Measurements from ENCODE around the gene TMEM87B.
"Not testable (repeated sequence)": the region's sequence is repeated elsewhere in the genome, so short reads cannot be mapped to it uniquely, and the experiment has no call there.

TMEM87B gene

DNA sequence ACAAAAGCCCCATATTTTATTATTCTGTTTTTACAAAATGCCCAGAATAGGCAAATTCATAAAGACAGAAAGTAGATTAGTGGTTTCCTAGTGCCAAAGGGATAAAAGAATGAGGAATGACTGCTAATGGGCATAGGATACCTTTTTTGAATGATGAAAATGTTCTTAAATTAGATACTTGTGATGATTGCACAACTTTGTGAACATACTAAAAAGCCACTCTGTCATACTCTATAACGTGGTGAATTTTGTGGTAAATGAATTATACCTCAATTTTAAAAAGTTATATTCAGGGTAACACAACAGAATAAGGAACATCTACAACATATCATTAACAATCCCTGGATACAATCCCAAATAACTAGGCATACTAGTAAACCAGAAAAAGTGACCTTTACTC lies 74.0 kb downstream of the TMEM87B start:
- no peak for DNase-seq (ENCODE audit: low read depth)

DNA sequence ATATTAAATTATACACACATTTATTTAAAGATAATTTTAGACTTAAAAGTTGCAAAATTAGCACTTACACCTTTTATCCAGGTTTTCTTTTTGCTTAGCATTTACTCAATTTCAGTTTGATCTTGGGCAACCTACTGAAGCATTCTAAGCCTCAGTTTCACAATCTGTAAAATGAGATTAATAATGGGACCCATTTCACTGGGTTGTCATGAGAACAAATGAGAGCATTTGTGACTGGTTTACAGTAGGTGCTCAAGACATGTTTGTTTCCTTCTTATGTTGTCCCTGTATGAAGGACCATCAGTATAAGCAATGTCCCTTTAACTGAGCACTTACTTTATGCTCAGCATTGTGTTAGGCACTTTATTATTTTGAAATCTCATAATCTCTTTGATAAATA lies 78.3 kb downstream of the TMEM87B start:
- DNase-seq (ENCODE audit: low read depth): no peak

DNA sequence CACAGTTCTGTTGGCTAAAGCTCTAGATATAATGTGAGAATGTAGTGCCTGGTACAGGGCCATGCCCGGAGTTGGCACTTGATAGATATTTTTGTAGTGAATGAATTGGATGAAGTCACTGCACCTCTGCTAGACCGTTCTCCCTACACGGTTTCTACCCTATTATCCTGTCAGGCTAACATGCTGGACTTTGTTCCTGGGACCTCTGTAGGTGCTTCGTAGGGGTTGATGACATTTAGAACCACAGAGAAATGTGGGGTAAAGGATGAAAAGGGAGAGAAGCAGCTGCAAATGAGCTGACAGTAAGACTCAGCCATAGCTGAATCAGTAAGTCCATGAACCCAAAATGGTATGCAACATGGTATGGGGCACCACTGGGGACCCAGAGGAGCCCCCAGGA lies 79.1 kb downstream of the TMEM87B start:
- no peak for DNase-seq (ENCODE audit: low read depth)

GRCh38 chr2:112136096-112136495 lies 81.0 kb downstream of the TMEM87B start:
- no peak for DNase-seq (ENCODE audit: low read depth)

DNA sequence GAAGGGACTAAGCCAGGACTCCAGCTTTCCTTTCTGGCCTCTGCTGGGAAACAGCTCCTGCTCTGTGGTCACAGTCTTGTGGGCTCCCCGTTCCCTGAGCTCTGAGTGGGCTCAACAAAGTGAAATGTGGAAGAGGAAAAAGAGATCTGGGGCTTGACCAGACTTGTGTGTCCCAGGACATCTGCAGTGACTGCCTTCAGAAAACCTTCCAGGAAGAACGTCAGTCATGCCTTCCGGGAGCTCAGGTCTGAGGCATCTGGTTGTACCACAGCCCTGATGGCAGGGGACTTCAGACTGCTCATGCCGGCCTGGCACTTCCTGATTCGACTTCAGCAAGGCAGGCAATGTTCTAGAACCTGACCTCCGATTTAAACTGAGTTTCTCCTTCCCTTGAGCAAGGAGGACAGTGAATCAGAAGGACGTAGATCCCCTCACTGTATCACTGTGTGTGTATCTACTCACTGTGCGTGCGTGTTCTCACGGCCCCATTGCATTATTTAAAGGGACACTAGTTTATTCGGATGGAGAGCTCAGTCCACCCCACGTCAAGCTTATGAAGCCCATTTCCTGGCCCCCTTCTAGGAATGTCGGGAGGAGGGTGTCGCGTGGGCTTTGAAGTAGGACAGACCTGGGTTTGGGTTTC lies 82.6 kb downstream of the TMEM87B start:
- no peak for DNase-seq (ENCODE audit: low read depth)

DNA sequence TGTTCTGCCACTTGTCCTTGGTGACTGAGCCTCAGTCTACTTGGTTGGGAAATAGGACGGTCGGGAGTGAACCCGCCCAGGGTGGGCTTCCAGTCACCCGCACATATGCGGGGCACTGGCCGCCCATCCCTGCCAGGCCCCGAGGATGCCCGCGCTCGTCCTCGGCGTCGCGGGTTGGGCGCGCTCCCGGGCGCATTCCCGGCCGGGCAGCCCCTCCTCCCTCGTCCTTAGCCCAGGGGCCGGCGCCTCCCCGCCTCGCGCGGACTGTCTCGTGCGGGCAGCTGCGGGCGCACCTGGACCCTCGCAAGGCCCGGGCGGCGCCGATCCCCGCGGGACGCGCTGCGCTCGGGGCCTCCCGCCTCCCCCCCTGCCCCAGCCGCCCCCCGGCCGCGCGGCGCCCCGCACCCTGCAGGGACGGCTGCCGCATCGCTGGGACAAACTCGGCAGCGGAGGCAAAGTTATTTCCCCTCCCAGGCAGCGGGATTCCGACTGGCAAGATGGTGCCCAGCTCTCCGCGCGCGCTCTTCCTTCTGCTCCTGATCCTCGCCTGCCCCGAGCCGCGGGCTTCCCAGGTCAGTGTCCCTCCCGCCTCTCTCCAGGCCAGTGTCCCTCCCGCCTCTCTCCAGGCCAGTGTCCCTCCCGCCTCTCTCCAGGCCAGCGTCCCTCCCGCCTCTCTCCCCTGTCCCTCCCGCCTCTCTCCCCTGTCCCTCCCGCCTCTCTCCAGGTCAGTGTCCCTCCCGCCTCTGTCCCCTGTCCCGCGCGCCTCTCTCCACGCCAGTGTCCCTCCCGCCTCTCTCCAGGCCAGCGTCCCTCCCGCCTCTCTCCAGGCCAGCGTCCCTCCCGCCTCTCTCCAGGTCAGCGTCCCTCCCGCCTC lies 83.3 kb downstream of the TMEM87B start, which contains the start of gene FBLN7:
Gene FBLN7, plus strand, starts transcription at position 227 of the 874 bp plus-strand sequence. Its CDS starts 271 bp downstream, at position 498.
- no peak for DNase-seq (ENCODE audit: low read depth)

DNA sequence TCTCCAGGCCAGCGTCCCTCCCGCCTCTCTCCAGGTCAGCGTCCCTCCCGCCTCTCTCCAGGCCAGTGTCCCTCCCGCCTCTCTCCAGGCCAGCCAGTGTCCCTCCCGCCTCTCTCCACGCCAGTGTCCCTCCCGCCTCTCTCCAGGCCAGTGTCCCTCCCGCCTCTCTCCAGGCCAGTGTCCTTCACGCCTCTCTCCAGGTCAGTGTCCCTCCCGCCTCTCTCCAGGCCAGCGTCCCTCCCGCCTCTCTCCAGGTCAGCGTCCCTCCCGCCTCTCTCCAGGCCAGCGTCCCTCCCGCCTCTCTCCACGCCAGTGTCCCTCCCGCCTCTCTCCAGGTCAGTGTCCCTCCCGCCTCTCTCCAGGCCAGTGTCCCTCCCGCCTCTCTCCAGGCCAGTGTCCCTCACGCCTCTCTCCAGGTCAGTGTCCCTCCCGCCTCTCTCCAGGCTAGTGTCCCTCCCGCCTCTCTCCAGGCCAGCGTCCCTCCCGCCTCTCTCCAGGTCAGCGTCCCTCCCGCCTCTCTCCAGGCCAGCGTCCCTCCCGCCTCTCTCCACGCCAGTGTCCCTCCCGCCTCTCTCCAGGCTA lies 84.1 kb downstream of the TMEM87B start:
- not testable (repeated sequence) for DNase-seq (ENCODE audit: low read depth)

DNA sequence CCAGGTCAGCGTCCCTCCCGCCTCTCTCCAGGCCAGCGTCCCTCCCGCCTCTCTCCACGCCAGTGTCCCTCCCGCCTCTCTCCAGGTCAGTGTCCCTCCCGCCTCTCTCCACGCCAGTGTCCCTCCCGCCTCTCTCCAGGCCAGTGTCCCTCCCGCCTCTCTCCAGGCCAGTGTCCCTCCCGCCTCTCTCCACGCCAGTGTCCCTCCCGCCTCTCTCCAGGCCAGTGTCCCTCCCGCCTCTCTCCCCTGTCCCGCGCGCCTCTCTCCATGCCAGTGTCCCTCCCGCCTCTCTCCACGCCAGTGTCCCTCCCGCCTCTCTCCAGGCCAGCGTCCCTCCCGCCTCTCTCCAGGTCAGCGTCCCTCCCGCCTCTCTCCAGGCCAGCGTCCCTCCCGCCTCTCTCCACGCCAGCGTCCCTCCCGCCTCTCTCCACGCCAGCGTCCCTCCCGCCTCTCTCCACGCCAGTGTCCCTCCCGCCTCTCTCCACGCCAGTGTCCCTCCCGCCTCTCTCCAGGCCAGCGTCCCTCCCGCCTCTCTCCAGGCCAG lies 84.7 kb downstream of the TMEM87B start:
- not testable (repeated sequence) for DNase-seq (ENCODE audit: low read depth)

DNA sequence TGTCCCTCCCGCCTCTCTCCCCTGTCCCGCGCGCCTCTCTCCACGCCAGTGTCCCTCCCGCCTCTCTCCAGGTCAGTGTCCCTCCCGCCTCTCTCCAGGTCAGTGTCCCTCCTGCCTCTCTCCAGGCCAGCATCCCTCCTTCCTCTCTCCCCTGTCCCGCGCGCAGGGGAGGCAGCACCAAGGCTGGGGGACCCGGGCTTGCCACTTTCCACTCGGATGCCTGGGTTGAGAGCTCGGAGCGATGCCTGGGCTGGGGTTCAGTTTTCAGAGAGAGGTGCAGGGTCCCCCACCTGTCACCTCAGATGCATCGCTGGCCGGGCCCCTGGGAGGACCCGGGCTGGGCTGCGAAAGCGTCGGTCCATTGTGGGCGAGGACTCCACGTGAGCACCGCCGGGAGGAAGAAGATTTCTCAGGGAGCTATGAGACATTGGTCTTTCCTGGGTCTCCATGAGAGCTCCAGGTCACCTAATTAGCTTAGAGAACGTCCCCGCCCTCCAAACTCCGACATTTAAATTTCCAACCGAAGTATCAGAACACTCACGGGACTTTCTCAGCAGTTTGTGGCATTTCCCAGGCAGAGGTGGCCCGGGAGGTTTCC lies 85.2 kb downstream of the TMEM87B start:
- no peak for DNase-seq (ENCODE audit: low read depth)

GRCh38 chr2:112140899-112141625 lies 86.0 kb downstream of the TMEM87B start:
- DNase-seq (ENCODE audit: low read depth): no peak

- no peak for DNase-seq (ENCODE audit: low read depth)
Observed at GRCh38 chr2:112141626-112142007, 86.5 kb downstream of the TMEM87B start.

DNA sequence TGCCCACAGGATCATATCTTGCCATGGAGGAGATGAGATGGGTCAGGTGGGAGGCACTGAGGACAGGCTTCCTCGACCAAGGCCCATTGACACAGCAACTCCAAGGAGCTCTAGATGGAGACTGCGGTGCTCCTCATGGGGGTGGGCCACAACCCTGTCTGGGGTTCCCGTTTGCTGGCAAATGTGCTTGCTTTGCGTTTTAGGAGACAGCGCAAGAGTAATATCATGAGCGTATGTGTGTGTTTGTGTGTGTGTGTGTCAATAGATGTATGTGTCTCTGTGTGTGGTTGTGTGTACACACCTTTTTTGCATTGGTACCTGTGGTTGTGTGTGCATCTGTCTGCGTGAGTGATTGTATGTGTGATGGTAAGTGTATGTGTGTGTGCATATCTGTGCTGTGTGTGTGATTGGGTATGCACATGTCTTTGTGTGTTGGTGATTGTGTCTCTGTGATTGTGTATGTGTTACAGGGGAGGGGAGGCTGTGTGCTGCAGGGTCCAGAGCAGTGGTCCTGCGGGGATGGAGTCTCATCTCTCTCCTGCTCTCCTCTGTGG lies 87.5 kb downstream of the TMEM87B start:
- DNase-seq (ENCODE audit: low read depth): no peak

GRCh38 chr2:112143150-112143549 lies 88.1 kb downstream of the TMEM87B start:
- DNase-seq (ENCODE audit: low read depth): no peak

DNA sequence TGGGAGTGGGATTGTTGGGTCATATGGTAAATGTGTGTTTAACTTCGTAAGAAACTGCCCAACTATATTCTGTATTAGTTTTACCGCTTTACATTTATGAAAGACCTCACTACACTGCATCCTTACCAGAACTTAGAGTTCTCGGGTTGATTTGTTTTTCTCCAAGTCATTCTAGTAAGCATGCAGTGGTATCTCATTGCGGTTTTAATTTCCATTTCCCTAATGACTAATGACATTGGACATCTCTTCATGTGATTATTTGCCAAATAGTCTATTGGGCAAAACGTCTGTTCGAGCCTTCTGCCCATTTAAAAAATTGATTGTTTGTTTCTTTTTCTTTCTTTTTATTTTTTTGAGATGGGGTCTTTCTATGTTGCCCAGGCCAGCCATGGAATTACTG lies 89.9 kb downstream of the TMEM87B start:
- DNase-seq (ENCODE audit: low read depth): no peak

GRCh38 chr2:112147382-112148168 lies 92.5 kb downstream of the TMEM87B start:
- DNase-seq (ENCODE audit: low read depth): no peak

GRCh38 chr2:112148477-112148876 lies 93.4 kb downstream of the TMEM87B start:
- DNase-seq (ENCODE audit: low read depth): no peak

- no peak for DNase-seq (ENCODE audit: low read depth)
Observed at GRCh38 chr2:112149194-112149593, 94.1 kb downstream of the TMEM87B start.

DNA sequence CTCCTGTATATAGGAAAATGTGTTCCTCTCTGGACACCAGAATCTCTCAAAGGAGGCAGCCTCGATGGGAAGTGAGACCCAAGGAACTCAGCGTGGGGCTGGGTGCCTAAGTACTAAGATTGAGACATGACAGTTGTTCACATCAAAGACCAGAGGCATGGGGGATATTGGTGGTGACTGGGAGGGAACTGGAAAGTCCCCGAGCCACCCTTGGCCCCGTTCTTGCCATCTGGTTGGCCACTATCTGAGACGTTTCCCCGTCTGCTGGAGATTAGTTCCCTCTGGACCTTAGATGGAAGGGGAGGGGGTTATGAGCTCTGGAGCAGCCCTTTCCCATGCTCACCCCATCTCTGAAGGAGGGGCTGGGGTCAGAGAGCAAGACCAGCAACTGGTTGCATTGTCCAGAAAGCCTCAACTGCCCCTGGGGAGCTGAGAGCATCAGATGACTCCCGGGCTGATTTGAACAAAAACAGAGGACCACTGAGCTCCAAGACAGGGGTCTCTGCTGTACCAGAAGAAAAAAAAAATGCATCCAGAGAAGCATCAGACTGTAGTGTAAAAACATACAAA lies 94.9 kb downstream of the TMEM87B start:
- no peak for DNase-seq (ENCODE audit: low read depth)

- DNase-seq (ENCODE audit: low read depth): peak; percentile 98
Observed at GRCh38 chr2:112150447-112150846, 95.4 kb downstream of the TMEM87B start.

- DNase-seq (ENCODE audit: low read depth): no peak
Observed at GRCh38 chr2:112150851-112151250, 95.8 kb downstream of the TMEM87B start.

All from GM04503 (cell line).